GM12878 (cell line): ENCODE data around the gene VAX1. TPM values are rescaled to one million over a fixed set of nuclear protein-coding genes. Genes with fewer than 3 reads are reported as not detected.

Experiments
- ATAC-seq: fragments of 200-7000 bp; cut with Tn5 transposase; 3 replicates; pipeline ENCODE4 v1.9.1; 2020; ENCODE audit warnings: mild to moderate bottlenecking, moderate library complexity
- BruUV-seq: library from RNA; stranded (reverse); fragments of 400-500 nt; replicated peaks from 2 replicates; lab custom pipeline; 2021; lab: Mats Ljungman, UMichigan
- CTCF ChIA-PET: fragments of 300-600 bp; sonication (Branson Sonifier 250); formaldehyde crosslinking; extraction: SDS; loops from one replicate; lab custom pipeline; 2021; ENCODE audit warnings: inconsistent platforms; lab: Yijun Ruan, JAX
- POLR2A ChIA-PET: fragments of 350-600 bp; formaldehyde crosslinking; extraction: SDS; loops from one replicate; lab custom pipeline; 2021; ENCODE audit warnings: inconsistent platforms; lab: Charles Lee
- RAD21 ChIA-PET: fragments of 300-600 bp; sonication (Branson Sonifier 250); formaldehyde crosslinking; loops from one replicate; lab custom pipeline; 2023; ENCODE audit warnings: antibody characterized with exemption; ENCODE audit not compliant: unreplicated experiment; lab: Charles Lee
- SMC1A ChIA-PET: fragments of 300-600 bp; sonication (Branson Sonifier 250); formaldehyde crosslinking; loops from one replicate; lab custom pipeline; 2023; ENCODE audit not compliant: unreplicated experiment, uncharacterized antibody; lab: Charles Lee
- DNase-seq: peaks from one replicate; pipeline ENCODE4 v3.0.0-alpha.2; 2011; ENCODE audit warnings: low read depth, low spot score
- FAIRE-seq: peaks from 3 replicates; lab custom pipeline; 2011; peaks lifted over from hg19 to GRCh38; lab: Jason Lieb, UNC
- H2AFZ ChIP-seq: 2 replicates; pipeline ENCODE4 v1.6.0; 2011; ENCODE audit warnings: low read depth, low read length, control low read depth; ENCODE audit not compliant: control insufficient read depth
- H3K27ac ChIP-seq: 2 replicates; pipeline ENCODE4 v1.5.1; 2011; ENCODE audit warnings: control low read depth; ENCODE audit not compliant: control insufficient read depth, insufficient read depth
- H3K27me3 ChIP-seq, 2 experiments: replicated peaks in 1 of 2; 2 replicates each; pipeline versions ENCODE4 v1.6.0 to v1.6.1; 2011; ENCODE audit warnings: low read length in 1 of 2; ENCODE audit not compliant: control insufficient read depth in 2 of 2, insufficient read depth in 2 of 2
- H3K36me3 ChIP-seq, 2 experiments: 2 replicates each; pipeline ENCODE4 v1.5.1; 2011; ENCODE audit warnings: low read length in 1 of 2; ENCODE audit not compliant: control insufficient read depth in 2 of 2, insufficient read depth in 2 of 2
- H3K4me1 ChIP-seq: 2 replicates; pipeline ENCODE4 v1.6.1; 2011; ENCODE audit warnings: mild to moderate bottlenecking, low read length, moderate library complexity, mixed read lengths; ENCODE audit not compliant: control insufficient read depth, insufficient read depth
- H3K4me2 ChIP-seq: 2 replicates; pipeline ENCODE4 v1.6.0; 2011; ENCODE audit warnings: control low read depth; ENCODE audit not compliant: control insufficient read depth, insufficient read depth
- H3K4me3 ChIP-seq: fragments of 200-600 bp; sonication (generic); 2 replicates; pipeline ENCODE4 v1.5.1; 2016
- H3K79me2 ChIP-seq: 2 replicates; pipeline ENCODE4 v1.6.0; 2011; ENCODE audit warnings: low read length; ENCODE audit not compliant: control insufficient read depth, insufficient read depth
- H3K9ac ChIP-seq: 2 replicates; pipeline ENCODE4 v1.8.0; 2011; ENCODE audit warnings: low read length, control low read depth, mixed read lengths; ENCODE audit not compliant: control insufficient read depth, insufficient read depth
- H3K9me3 ChIP-seq: replicated peaks from 3 replicates; pipeline ENCODE4 v1.5.1; 2011; ENCODE audit warnings: mild to moderate bottlenecking, low read length; ENCODE audit not compliant: control insufficient read depth, insufficient read depth
- H4K20me1 ChIP-seq: 2 replicates; pipeline ENCODE4 v1.6.0; 2011; ENCODE audit not compliant: control insufficient read depth, insufficient read depth
- BRCA1 ChIP-seq: IDR thresholded peaks from 2 replicates; pipeline ENCODE4 v1.6.1; 2011; ENCODE audit warnings: low read depth, low read length, improper control_type of control experiment
- CBX5 ChIP-seq: sonication (generic); IDR thresholded peaks from 2 replicates; pipeline ENCODE4 v1.6.1; 2016; ENCODE audit warnings: low read depth, moderate library complexity, mild to moderate bottlenecking, inconsistent platforms
- CREM ChIP-seq: IDR thresholded peaks from 2 replicates; pipeline ENCODE4 v1.6.1; 2014; ENCODE audit warnings: antibody characterized with exemption, low read depth
- EED ChIP-seq: sonication (generic); IDR thresholded peaks from 2 replicates; pipeline ENCODE4 v1.6.1; 2016; ENCODE audit warnings: antibody characterized with exemption, low read depth
- FOXM1 ChIP-seq: IDR thresholded peaks from 2 replicates; pipeline ENCODE4 v1.6.1; 2012; ENCODE audit warnings: low read depth, mild to moderate bottlenecking, inconsistent platforms, low read length, moderate library complexity
- PAX8 ChIP-seq: fragments of 450-650 bp; IDR thresholded peaks from 2 replicates; pipeline ENCODE4 v1.6.1; 2017; ENCODE audit warnings: mild to moderate bottlenecking, moderate library complexity
- RFX5 ChIP-seq: IDR thresholded peaks from 2 replicates; pipeline ENCODE4 v1.6.1; 2011; ENCODE audit warnings: low read depth, low read length, improper control_type of control experiment
- STAT3 ChIP-seq: IDR thresholded peaks from 2 replicates; pipeline ENCODE4 v1.6.1; 2011; ENCODE audit warnings: low read depth, low read length, improper control_type of control experiment
- TCF12 ChIP-seq: IDR thresholded peaks from 2 replicates; pipeline ENCODE4 v1.6.1; 2011; ENCODE audit warnings: low read depth, mild to moderate bottlenecking, low read length
- TCF3 ChIP-seq: IDR thresholded peaks from 2 replicates; pipeline ENCODE4 v1.6.1; 2012; ENCODE audit warnings: low read depth, mild to moderate bottlenecking, low read length, borderline replicate concordance; ENCODE audit not compliant: insufficient read depth
- YBX1 ChIP-seq: fragments of 450-650 bp; IDR thresholded peaks from 2 replicates; pipeline ENCODE4 v1.6.1; 2016; ENCODE audit warnings: antibody characterized with exemption
- whole genome bisulfite sequencing: methylation state at CpG from one replicate; pipeline ENCODE4 v1.1.6; 2016; ENCODE audit warnings: low lambda C conversion rate; ENCODE audit not compliant: insufficient replicate concordance, insufficient coverage; ENCODE audit errors: missing lambda C conversion rate; 5-methylcytosine and 5-hydroxymethylcytosine counted together
- in situ Hi-C: fragments of 300-500 bp; cut with MboI; formaldehyde crosslinking; loops from 9 replicates; pipeline ENCODE4 v1.14.3; 2018; ENCODE audit warnings: mixed read lengths
- intact Hi-C: fragments of 100-400 bp; cut with micrococcal nuclease; formaldehyde crosslinking; loops from one replicate; pipeline ENCODE4 v1.14.2; 2022; ENCODE audit not compliant: unreplicated experiment
- polyA plus RNA-seq, 11 experiments: library from polyadenylated mRNA; depleted of rRNA in 4 of 11; unstranded in 6 of 11; stranded (reverse) in 5 of 11; fragments of >200 nt; fragmentation: Nextera tagmentation in 4 of 11; fragmentation: Illumina TruSeq in 1 of 11; extraction: Ambion mirVana in 4 of 11; extraction: Trizol in 1 of 11; gene quantifications; 1 replicate in 1 of 11; 2 replicates in 10 of 11; pipeline versions ENCODE4 v1.2.1 to v1.2.3, GENCODE V29; 2011 to 2016; ENCODE audit warnings: inconsistent platforms in 2 of 11, missing spikeins in 2 of 11, low read depth in 1 of 11
- total RNA-seq, 4 experiments: library from RNA; depleted of rRNA in 3 of 4; stranded (reverse); fragments of >200 nt in 3 of 4; fragmentation: Illumina TruSeq in 1 of 4; extraction: Trizol in 1 of 4; gene quantifications; 2 replicates each; pipeline versions ENCODE4 v1.2.1 to v1.2.3, GENCODE V29; 2013 to 2021
- TF ChIP-seq, protein P1 (sequence below): fragments of 450-650 bp; formaldehyde crosslinking; IDR thresholded peaks from 2 replicates; pipeline ENCODE4 v1.4.0; 2020; ENCODE audit warnings: mild to moderate bottlenecking, moderate library complexity
- TF ChIP-seq, protein P2 (sequence below): fragments of 150-350 bp; IDR thresholded peaks from 2 replicates; pipeline ENCODE4 v1.6.1; 2014; ENCODE audit warnings: mild to moderate bottlenecking, low read depth, low read length
- TF ChIP-seq, protein P3 (sequence below): IDR thresholded peaks from 2 replicates; pipeline ENCODE4 v1.6.1; 2012; ENCODE audit warnings: mild to moderate bottlenecking, low read depth, low read length

The VAX1 gene
- total and polyA plus RNA-seq, 10 of the 15 experiments (the other 5 are each of a cell fraction or from before 2014, with no cell fraction given) = not detected

DNA sequence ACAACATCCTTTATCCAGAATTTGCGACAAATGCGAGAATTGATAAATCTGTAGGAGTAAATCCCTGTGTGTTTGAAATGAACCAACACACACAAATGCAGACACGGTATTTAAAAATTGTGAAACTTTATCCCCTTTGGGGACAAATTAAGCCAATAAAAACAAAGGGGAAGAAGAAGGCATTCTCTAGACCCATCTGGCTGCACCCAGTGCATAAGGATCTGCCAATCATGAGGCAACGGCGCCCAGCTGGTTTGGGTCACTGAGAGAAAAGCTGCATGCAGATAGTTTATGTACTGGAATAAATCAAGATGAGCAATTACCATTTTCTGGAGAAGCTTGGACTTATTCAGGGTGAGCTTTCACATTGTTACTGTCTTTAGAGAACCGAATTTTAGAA is 45.7 kb downstream of the VAX1 start:
- SMC1A ChIA-PET = no interaction called here
- FAIRE-seq (no peak), DNase-seq (no peak), ATAC-seq (no peak)
- no peaks in the 10 kb centered on the region for H3K4me1 ChIP-seq
- H3K4me2 ChIP-seq = no peak overlapping the region
- CTCF ChIA-PET = interaction anchor here (0.6 to 1.4 kb wide), 4 partner anchors 75 to 303 kb away, joined by 3 to 4 read pairs (median 4); no protein-coding TSS in a partner anchor
- in situ Hi-C loops = no loop called here
- no peaks in the 10 kb centered on the region for H3K9me3 ChIP-seq
- POLR2A ChIA-PET = no interaction called here
- no peak overlapping the region for H2AFZ ChIP-seq
- BruUV-seq = no TSS peak
- no peaks in the 10 kb centered on the region for H3K36me3 ChIP-seq
- H3K9ac ChIP-seq = no peak overlapping the region
- H3K4me3 ChIP-seq = no peak overlapping the region
- 45% methylated on average over 6 of the region's 6 CpGs for WGBS
- RAD21 ChIA-PET = no interaction called here
- H3K27me3 ChIP-seq = no peaks in the 10 kb centered on the region; a peak in 1 of 4 replicates
- H3K27ac ChIP-seq = no peak overlapping the region
- no peaks in the 10 kb centered on the region for H3K79me2 ChIP-seq
- H4K20me1 ChIP-seq = no peaks in the 10 kb centered on the region
- intact Hi-C loops = no loop called here
- TF ChIP-seq FOXM1 = no peak
- TF ChIP-seq YBX1 = no peak
- no peak for TF ChIP-seq CREM
- TF ChIP-seq CBX5 = no peak
- no peak for TF ChIP-seq EED
- TF ChIP-seq, protein P1, sequence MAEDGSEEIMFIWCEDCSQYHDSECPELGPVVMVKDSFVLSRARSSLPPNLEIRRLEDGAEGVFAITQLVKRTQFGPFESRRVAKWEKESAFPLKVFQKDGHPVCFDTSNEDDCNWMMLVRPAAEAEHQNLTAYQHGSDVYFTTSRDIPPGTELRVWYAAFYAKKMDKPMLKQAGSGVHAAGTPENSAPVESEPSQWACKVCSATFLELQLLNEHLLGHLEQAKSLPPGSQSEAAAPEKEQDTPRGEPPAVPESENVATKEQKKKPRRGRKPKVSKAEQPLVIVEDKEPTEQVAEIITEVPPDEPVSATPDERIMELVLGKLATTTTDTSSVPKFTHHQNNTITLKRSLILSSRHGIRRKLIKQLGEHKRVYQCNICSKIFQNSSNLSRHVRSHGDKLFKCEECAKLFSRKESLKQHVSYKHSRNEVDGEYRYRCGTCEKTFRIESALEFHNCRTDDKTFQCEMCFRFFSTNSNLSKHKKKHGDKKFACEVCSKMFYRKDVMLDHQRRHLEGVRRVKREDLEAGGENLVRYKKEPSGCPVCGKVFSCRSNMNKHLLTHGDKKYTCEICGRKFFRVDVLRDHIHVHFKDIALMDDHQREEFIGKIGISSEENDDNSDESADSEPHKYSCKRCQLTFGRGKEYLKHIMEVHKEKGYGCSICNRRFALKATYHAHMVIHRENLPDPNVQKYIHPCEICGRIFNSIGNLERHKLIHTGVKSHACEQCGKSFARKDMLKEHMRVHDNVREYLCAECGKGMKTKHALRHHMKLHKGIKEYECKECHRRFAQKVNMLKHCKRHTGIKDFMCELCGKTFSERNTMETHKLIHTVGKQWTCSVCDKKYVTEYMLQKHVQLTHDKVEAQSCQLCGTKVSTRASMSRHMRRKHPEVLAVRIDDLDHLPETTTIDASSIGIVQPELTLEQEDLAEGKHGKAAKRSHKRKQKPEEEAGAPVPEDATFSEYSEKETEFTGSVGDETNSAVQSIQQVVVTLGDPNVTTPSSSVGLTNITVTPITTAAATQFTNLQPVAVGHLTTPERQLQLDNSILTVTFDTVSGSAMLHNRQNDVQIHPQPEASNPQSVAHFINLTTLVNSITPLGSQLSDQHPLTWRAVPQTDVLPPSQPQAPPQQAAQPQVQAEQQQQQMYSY (CRISPR knock-in tag) = no peak
- no peak for TF ChIP-seq TCF12
- no peak for TF ChIP-seq TCF3
- TF ChIP-seq, protein P2, sequence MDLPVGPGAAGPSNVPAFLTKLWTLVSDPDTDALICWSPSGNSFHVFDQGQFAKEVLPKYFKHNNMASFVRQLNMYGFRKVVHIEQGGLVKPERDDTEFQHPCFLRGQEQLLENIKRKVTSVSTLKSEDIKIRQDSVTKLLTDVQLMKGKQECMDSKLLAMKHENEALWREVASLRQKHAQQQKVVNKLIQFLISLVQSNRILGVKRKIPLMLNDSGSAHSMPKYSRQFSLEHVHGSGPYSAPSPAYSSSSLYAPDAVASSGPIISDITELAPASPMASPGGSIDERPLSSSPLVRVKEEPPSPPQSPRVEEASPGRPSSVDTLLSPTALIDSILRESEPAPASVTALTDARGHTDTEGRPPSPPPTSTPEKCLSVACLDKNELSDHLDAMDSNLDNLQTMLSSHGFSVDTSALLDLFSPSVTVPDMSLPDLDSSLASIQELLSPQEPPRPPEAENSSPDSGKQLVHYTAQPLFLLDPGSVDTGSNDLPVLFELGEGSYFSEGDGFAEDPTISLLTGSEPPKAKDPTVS = no peak
- TF ChIP-seq STAT3 = no peak
- TF ChIP-seq, protein P3, sequence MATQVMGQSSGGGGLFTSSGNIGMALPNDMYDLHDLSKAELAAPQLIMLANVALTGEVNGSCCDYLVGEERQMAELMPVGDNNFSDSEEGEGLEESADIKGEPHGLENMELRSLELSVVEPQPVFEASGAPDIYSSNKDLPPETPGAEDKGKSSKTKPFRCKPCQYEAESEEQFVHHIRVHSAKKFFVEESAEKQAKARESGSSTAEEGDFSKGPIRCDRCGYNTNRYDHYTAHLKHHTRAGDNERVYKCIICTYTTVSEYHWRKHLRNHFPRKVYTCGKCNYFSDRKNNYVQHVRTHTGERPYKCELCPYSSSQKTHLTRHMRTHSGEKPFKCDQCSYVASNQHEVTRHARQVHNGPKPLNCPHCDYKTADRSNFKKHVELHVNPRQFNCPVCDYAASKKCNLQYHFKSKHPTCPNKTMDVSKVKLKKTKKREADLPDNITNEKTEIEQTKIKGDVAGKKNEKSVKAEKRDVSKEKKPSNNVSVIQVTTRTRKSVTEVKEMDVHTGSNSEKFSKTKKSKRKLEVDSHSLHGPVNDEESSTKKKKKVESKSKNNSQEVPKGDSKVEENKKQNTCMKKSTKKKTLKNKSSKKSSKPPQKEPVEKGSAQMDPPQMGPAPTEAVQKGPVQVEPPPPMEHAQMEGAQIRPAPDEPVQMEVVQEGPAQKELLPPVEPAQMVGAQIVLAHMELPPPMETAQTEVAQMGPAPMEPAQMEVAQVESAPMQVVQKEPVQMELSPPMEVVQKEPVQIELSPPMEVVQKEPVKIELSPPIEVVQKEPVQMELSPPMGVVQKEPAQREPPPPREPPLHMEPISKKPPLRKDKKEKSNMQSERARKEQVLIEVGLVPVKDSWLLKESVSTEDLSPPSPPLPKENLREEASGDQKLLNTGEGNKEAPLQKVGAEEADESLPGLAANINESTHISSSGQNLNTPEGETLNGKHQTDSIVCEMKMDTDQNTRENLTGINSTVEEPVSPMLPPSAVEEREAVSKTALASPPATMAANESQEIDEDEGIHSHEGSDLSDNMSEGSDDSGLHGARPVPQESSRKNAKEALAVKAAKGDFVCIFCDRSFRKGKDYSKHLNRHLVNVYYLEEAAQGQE = no peak
- TF ChIP-seq PAX8 = no peak
- TF ChIP-seq RFX5 = no peak
- no peak for TF ChIP-seq BRCA1
